Measurements from ENCODE around the gene UBE2J2. TPM values are rescaled to one million over a fixed set of nuclear protein-coding genes. Genes with fewer than 3 reads are reported as not detected.
A peak's percentile ranks its signal among the peaks of the same experiment; 100 is the strongest.

UBE2J2 gene
- total RNA-seq, 1 donor from 2014 or later: 56.7 TPM

DNA sequence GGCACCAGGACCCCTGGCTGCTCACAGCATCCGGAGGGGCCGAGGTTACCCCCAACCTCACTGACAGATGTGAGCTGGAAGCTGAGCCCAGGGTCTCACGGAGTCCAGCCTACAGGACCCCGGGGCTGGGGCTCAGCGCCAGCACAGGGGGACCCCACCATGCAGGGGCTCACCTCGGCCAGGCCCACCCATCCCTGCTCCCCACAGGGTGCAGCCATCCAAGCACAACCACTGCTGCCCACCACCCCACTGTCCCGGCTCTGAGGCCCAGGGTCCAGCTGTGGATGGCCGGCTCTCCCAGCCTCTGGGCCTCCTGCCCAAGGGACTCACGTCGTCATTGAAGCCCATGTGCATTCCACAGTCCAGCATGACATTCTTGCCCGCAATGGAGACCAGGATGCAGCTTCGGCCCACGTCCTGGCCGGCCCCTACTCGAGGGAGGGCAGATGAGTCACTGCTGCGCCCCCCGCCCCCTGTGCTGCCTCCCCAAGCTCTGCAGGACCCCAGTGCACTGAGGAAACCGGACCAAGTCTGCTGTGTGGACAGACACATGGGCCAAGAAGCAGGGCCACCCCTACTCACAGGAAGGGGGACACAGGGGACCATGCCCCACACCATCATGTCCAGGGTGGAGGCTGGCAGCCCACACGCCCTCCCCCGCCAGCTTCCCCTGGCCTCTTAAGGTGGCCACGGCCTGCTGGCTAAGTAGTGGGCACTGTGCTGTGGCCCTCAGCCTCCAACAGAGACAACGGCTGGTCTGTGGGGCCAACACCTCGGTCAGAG lies 47.2 kb upstream of the UBE2J2 start:
- H3K4me1 ChIP-seq: peaks cover 68% of the 10 kb centered on the region
- H3K4me3 ChIP-seq: no peak overlapping the region
- no peak for DNase-seq (ENCODE audit: extremely low spot score in 2 of 2)
- H3K9me3 ChIP-seq: no peaks in the 10 kb centered on the region
- peaks cover 0 to 13% of the 10 kb centered on the region in 2 donors for H3K36me3 ChIP-seq
- intact Hi-C loops (cut with DNase I): no loop called here
- TF ChIP-seq, protein P1, sequence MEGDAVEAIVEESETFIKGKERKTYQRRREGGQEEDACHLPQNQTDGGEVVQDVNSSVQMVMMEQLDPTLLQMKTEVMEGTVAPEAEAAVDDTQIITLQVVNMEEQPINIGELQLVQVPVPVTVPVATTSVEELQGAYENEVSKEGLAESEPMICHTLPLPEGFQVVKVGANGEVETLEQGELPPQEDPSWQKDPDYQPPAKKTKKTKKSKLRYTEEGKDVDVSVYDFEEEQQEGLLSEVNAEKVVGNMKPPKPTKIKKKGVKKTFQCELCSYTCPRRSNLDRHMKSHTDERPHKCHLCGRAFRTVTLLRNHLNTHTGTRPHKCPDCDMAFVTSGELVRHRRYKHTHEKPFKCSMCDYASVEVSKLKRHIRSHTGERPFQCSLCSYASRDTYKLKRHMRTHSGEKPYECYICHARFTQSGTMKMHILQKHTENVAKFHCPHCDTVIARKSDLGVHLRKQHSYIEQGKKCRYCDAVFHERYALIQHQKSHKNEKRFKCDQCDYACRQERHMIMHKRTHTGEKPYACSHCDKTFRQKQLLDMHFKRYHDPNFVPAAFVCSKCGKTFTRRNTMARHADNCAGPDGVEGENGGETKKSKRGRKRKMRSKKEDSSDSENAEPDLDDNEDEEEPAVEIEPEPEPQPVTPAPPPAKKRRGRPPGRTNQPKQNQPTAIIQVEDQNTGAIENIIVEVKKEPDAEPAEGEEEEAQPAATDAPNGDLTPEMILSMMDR (IDR thresholded peaks at IDR 0.05): no peak
- no peak for TF ChIP-seq POLR2A (IDR thresholded peaks at IDR 0.05)
- no peak for TF ChIP-seq POLR2AphosphoS5 (IDR thresholded peaks at IDR 0.05; ENCODE audit: insufficient read depth in 1 of 2, low read depth in 1 of 2)
- H3K27me3 ChIP-seq: no peaks in the 10 kb centered on the region
- peak overlapping the region; percentile 72 for H3K27ac ChIP-seq

DNA sequence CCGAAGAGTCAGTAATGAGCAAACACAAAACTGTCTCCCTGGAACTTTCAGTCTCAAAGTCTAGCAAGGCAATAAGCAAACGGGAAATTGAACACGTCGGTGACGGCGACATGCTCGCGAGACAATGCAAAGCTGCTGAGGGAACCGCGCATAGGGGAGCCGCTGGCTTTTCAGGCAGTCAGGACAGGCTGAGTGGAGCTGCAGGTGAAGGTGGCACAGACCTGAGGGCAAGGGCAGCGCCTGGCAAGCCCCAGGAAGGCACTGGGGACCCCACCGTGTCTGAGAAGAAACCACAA lies 45.9 kb upstream of the UBE2J2 start:
- Histone ChIP-seq H3K4me1 (peaks cover 58% of the 10 kb centered on the region), H3K27me3 (no peaks in the 10 kb centered on the region), H3K9me3 (no peaks in the 10 kb centered on the region), H3K27ac (peak overlapping the region; percentile 72), H3K36me3 (peaks cover 0 to 19% of the 10 kb centered on the region in 2 donors), H3K4me3 (no peak overlapping the region)
- TF ChIP-seq, protein P1 (IDR thresholded peaks at IDR 0.05): no peak
- TF ChIP-seq POLR2A (IDR thresholded peaks at IDR 0.05) (no peak), POLR2AphosphoS5 (IDR thresholded peaks at IDR 0.05; ENCODE audit: insufficient read depth in 1 of 2, low read depth in 1 of 2) (no peak)
- intact Hi-C loops (cut with DNase I): no loop called here
- DNase-seq (ENCODE audit: extremely low spot score in 2 of 2): no peak

DNA sequence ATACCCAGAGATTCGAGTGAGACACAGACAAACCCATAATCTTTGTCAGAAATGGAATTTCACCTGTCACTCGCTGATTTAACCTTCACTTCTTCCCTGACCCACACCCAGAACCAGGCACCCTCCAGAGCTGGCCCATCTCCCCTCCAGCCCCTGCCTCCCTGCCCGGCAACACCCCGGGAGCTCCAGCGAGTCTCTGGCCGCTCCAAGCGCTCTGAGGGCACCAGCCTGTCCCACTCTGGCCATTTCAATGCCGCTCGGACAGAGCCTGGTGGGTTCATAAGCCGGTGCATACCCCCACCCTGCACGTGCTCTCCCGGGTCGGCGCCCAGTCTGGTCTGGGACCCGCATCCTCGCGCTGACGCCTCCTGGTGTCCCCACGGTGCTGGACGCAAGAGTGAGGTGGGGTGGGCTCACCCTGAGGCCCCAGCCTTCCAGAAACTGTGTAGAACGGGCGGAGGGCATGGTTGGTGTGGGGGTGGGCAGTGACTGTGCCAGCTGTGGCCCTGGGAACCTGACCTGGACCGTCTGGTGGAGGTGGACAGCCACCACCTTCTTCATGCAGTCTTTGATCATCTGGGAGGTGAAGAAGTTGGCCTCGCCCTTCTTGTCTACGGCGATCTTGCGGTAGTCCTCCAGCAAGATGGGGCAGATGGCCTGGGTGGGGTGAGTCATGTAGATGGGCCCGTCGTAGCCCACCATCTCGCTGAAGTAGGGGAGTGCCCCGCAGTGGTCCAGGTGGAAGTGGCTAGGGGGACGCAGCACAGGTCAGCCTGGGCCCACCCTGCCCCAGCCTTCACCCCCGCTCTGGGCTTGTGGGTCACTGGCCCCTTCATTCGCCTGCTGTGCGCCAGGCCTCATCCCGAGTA lies 45.4 kb upstream of the UBE2J2 start:
- H3K36me3 ChIP-seq: peaks cover 0 to 25% of the 10 kb centered on the region in 2 donors
- intact Hi-C loops (cut with DNase I): no loop called here
- peaks cover 57% of the 10 kb centered on the region for H3K4me1 ChIP-seq
- peak overlapping the region; percentile 72 for H3K27ac ChIP-seq
- H3K27me3 ChIP-seq: no peaks in the 10 kb centered on the region
- no peak for DNase-seq (ENCODE audit: extremely low spot score in 2 of 2)
- H3K9me3 ChIP-seq: no peaks in the 10 kb centered on the region
- TF ChIP-seq POLR2A (IDR thresholded peaks at IDR 0.05) (no peak), POLR2AphosphoS5 (IDR thresholded peaks at IDR 0.05; ENCODE audit: insufficient read depth in 1 of 2, low read depth in 1 of 2) (no peak)
- TF ChIP-seq, protein P1 (IDR thresholded peaks at IDR 0.05): no peak
- H3K4me3 ChIP-seq: no peak overlapping the region

DNA sequence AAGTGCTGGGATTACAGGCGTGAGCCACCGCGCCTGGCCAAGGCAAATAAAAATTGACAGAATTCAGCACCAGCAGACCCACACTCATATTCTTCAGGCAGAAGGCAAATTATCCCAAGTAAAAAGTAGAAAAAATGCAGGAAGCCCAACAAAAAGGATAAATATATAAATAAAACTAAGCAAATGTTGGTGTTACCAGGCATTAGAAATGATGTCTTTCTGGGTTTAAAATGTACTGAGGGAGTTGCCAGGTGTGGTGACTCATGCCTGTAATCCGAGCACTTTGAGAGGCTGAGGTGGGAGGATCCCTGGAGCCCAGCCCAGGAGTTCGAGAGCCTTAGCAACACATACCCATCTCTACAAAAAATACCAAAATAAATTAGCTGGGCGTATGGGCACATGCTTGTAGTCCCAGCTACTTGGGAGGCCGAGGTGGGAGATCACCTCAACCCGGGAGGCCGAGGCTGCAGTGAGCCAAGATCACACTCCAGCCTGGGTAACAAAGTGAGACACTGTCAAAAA lies 44.5 kb upstream of the UBE2J2 start:
- TF ChIP-seq POLR2AphosphoS5 (IDR thresholded peaks at IDR 0.05; ENCODE audit: insufficient read depth in 1 of 2, low read depth in 1 of 2) (peak; percentile 53 to 91), POLR2A (IDR thresholded peaks at IDR 0.05) (no peak)
- TF ChIP-seq, protein P1 (IDR thresholded peaks at IDR 0.05): no peak
- H3K27me3 ChIP-seq: no peaks in the 10 kb centered on the region
- H3K27ac ChIP-seq: peak overlapping the region; percentile 72
- no peaks in the 10 kb centered on the region for H3K9me3 ChIP-seq
- intact Hi-C loops (cut with DNase I): no loop called here
- H3K36me3 ChIP-seq: peaks cover 0 to 33% of the 10 kb centered on the region in 2 donors
- H3K4me3 ChIP-seq: no peak overlapping the region
- no peak for DNase-seq (ENCODE audit: extremely low spot score in 2 of 2)
- peaks cover 49% of the 10 kb centered on the region for H3K4me1 ChIP-seq
